Kidney (tissue), 14 donors: ENCODE measurements around the gene EFCAB6. TPM values are rescaled to one million over a fixed set of nuclear protein-coding genes. Genes with fewer than 3 reads are reported as not detected.
A peak's percentile ranks its signal among the peaks of the same experiment; 100 is the strongest.

Experiments
- DNase-seq, 5 donors: peaks; one replicate each; pipeline ENCODE4 v3.0.0-alpha.2; 2013 to 2020
- FAIRE-seq: peaks from 2 replicates; lab custom pipeline; 2012; peaks lifted over from hg19 to GRCh38; lab: Jason Lieb, UNC
- H3K27ac ChIP-seq, 2 donors: one replicate each; pipeline ENCODE4 v1.7.0; 2013; ENCODE audit warnings: low read depth in 2 of 2, low read length in 2 of 2, inconsistent platforms in 1 of 2
- H3K27me3 ChIP-seq: one replicate; pipeline ENCODE4 v1.7.1; 2013; ENCODE audit warnings: low read length, inconsistent platforms; ENCODE audit not compliant: control insufficient read depth, insufficient read depth
- H3K36me3 ChIP-seq, 3 donors: one replicate each; pipeline versions ENCODE4 v1.7.0 to v1.7.1; 2013; ENCODE audit warnings: low read length in 3 of 3, control low read depth in 1 of 3, inconsistent platforms in 1 of 3; ENCODE audit not compliant: insufficient read depth in 3 of 3, control insufficient read depth in 2 of 3
- H3K4me1 ChIP-seq, 3 donors: one replicate each; pipeline versions ENCODE4 v1.7.0 to v1.7.1; 2013; ENCODE audit warnings: low read length in 3 of 3, inconsistent platforms in 1 of 3, low read depth in 1 of 3; ENCODE audit not compliant: control insufficient read depth in 2 of 3, insufficient read depth in 2 of 3
- H3K4me3 ChIP-seq, 3 donors: one replicate each; pipeline versions ENCODE4 v1.7.0 to v1.8.1; 2013; ENCODE audit warnings: low read length in 3 of 3, control low read depth in 1 of 3, inconsistent platforms in 1 of 3
- H3K9ac ChIP-seq, 3 donors: one replicate each; pipeline versions ENCODE4 v1.7.0 to v1.7.1; 2013; ENCODE audit warnings: low read length in 3 of 3, control low read depth in 1 of 3, inconsistent platforms in 1 of 3
- H3K9me3 ChIP-seq, 3 donors: one replicate each; pipeline versions ENCODE4 v1.7.0 to v1.7.1; 2013; ENCODE audit warnings: low read length in 3 of 3, control low read depth in 1 of 3, inconsistent platforms in 1 of 3; ENCODE audit not compliant: control insufficient read depth in 2 of 3, insufficient read depth in 1 of 3
- CTCF ChIP-seq: IDR thresholded peaks from 3 replicates; pipeline ENCODE4 v1.5.1; 2012; ENCODE audit warnings: mild to moderate bottlenecking, moderate library complexity, borderline replicate concordance; ENCODE audit not compliant: insufficient read depth; ENCODE audit errors: extremely low read depth
- intact Hi-C: fragments of 100-400 bp; cut with DNase I; formaldehyde crosslinking; loops from one replicate; pipeline ENCODE4 v1.11.1; 2022
- polyA plus RNA-seq: library from polyadenylated mRNA; stranded (reverse); fragments of 350-450 nt; fragmentation: Illumina TruSeq; extraction: RNeasy Lipid Tissue Mini Kit (QIAGEN cat#74804); gene quantifications from one replicate; pipeline ENCODE4 v1.2.3, GENCODE V29; 2014; ENCODE audit warnings: low read depth, low replicate concordance; ENCODE audit not compliant: insufficient read depth
- total RNA-seq: library from RNA; stranded (reverse); fragmentation: NEBNext Ultra II Directional; extraction: Animal tissue kit (Norgen Biotek cat#: 25700); gene quantifications from one replicate; pipeline ENCODE4 v1.2.1, GENCODE V29; 2021
- donor health status: control.
- donor health status: control.
- donor health status: control.
- donor health status: control.
- donor health status: control.
- donor health status: DM: yes; HTN: yes; CAD: no.
- donor health status: Normal renal cell carcinoma (clear cell type).

Gene EFCAB6
- total and polyA plus RNA-seq, 2 donors from 2014 or later = 1.5 to 11.8 TPM

DNA sequence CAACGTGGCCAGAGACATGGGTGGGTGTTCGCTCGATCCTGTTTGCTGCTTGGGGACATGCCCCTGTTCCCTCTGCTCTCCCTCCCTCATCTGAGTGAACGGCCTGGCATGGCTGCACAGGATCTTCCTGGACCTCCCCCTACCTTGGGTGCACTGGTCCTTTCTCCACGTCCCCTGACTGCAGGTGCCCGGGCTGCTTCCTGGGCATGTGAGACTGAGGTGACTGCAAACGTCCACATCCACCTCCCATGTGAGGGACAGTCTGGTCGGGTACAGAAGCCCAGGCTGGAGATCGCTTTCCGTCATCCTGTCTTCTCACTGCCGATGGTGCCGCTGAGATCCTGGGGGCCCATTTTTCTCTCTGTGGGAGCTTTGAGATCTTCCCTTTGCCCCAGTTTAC is 38.4 kb upstream of the EFCAB6 start:
- no peak for TF ChIP-seq CTCF
- DNase-seq (peak in 2 of 5 donors; percentile 9 to 45), FAIRE-seq (no peak)
- Histone ChIP-seq H3K36me3 (no peaks in the 10 kb centered on the region), H3K9ac (no peak overlapping the region), H3K4me1 (no peaks in the 10 kb centered on the region), H3K27me3 (no peaks in the 10 kb centered on the region), H3K27ac (no peak overlapping the region), H3K4me3 (no peak overlapping the region), H3K9me3 (no peaks in the 10 kb centered on the region)
- intact Hi-C loops = no loop called here

DNA sequence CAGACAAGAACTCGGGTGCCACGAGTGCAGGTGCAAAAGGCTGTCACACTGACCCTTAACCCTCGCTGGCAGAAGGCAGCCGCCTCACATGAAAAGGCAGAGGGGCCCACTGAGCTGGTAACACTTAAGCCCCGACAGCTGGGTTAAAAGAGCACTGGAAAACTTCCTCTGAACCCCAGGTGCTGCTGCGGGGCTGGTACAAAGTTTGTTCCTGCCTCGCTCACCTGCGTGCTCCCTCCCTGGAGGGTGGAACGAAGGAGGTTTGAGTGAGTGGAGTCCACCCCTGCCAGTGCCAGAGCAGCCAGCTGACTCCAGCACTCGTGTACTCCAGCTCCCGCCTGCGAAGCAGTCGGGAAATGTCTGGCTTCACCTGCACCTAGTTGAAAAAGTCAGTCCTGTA is 37.6 kb upstream of the EFCAB6 start:
- FAIRE-seq (no peak), DNase-seq (peak in 2 of 5 donors; percentile 19 to 52)
- no peak for TF ChIP-seq CTCF
- Histone ChIP-seq H3K9me3 (no peaks in the 10 kb centered on the region), H3K27me3 (no peaks in the 10 kb centered on the region), H3K9ac (no peak overlapping the region), H3K4me3 (no peak overlapping the region), H3K36me3 (no peaks in the 10 kb centered on the region), H3K27ac (no peak overlapping the region), H3K4me1 (no peaks in the 10 kb centered on the region)
- intact Hi-C loops = no loop called here

- no peak for TF ChIP-seq CTCF
- Histone ChIP-seq H3K9ac (no peak overlapping the region), H3K27ac (no peak overlapping the region), H3K9me3 (no peaks in the 10 kb centered on the region), H3K4me3 (no peak overlapping the region), H3K27me3 (no peaks in the 10 kb centered on the region), H3K36me3 (no peaks in the 10 kb centered on the region), H3K4me1 (no peaks in the 10 kb centered on the region)
- DNase-seq (peak in 3 of 5 donors; percentile 47 to 57 (median 50)), FAIRE-seq (no peak)
- intact Hi-C loops = no loop called here
Observed at GRCh38 chr22:43848366-43849171, 36.5 kb upstream of the EFCAB6 start.
